CD14-positive monocyte (primary cell): ENCODE data around the gene TADA1. TPM values are rescaled to one million over a fixed set of nuclear protein-coding genes. Genes with fewer than 3 reads are reported as not detected.

Experiments
- DNase-seq, 3 donors: peaks; one replicate each; pipeline ENCODE4 v3.0.0-alpha.2; 2011 to 2022
- H2AFZ ChIP-seq: 2 replicates; pipeline ENCODE4 v1.6.0; 2012; ENCODE audit warnings: mild to moderate bottlenecking, low read depth, low read length, inconsistent platforms; ENCODE audit not compliant: insufficient read depth, poor library complexity, severe bottlenecking
- H3K27ac ChIP-seq, 2 donors: 1 replicate in 1 of 2; 2 replicates in 1 of 2; pipeline ENCODE4 v1.5.1; 2012 to 2013; ENCODE audit warnings: low read length in 2 of 2, control low read depth in 1 of 2, inconsistent platforms in 1 of 2, low read depth in 1 of 2, mild to moderate bottlenecking in 1 of 2
- H3K27me3 ChIP-seq, 2 donors: one replicate each; pipeline versions ENCODE4 v1.6.0 to v1.6.1; 2011 to 2013; ENCODE audit warnings: low read length in 2 of 2; ENCODE audit not compliant: control insufficient read depth in 2 of 2, insufficient read depth in 2 of 2
- H3K36me3 ChIP-seq, 2 donors: replicated peaks in 1 of 2; 1 replicate in 1 of 2; 2 replicates in 1 of 2; pipeline versions ENCODE4 v1.5.1 to v1.6.1; 2012 to 2013; ENCODE audit warnings: low read length in 2 of 2, control low read depth in 1 of 2, inconsistent platforms in 1 of 2, mild to moderate bottlenecking in 1 of 2; ENCODE audit not compliant: insufficient read depth in 2 of 2, control insufficient read depth in 1 of 2
- H3K4me1 ChIP-seq, 2 donors: 1 replicate in 1 of 2; 2 replicates in 1 of 2; pipeline versions ENCODE4 v1.5.1 to v1.6.1; 2012 to 2013; ENCODE audit warnings: low read length in 2 of 2, control low read depth in 1 of 2, inconsistent platforms in 1 of 2, mild to moderate bottlenecking in 1 of 2, moderate library complexity in 1 of 2; ENCODE audit not compliant: insufficient read depth in 2 of 2, control insufficient read depth in 1 of 2
- H3K4me2 ChIP-seq: replicated peaks from 2 replicates; pipeline ENCODE3; 2012; ENCODE audit warnings: low read length, moderate library complexity, mild to moderate bottlenecking; ENCODE audit not compliant: poor library complexity, severe bottlenecking; ENCODE audit errors: extremely low read depth
- H3K4me3 ChIP-seq, 3 experiments: fragments of 200-600 bp in 1 of 3; sonication (generic) in 1 of 3; replicated peaks in 1 of 3; 1 replicate in 2 of 3; 2 replicates in 1 of 3; pipeline ENCODE4 v1.5.1; 2011 to 2013; ENCODE audit warnings: low read length in 3 of 3, mild to moderate bottlenecking in 3 of 3, control low read depth in 2 of 3, low read depth in 2 of 3, inconsistent platforms in 1 of 3, moderate library complexity in 1 of 3
- H3K79me2 ChIP-seq: 2 replicates; pipeline ENCODE4 v1.6.0; 2012; ENCODE audit warnings: mild to moderate bottlenecking, control low read depth, inconsistent platforms, low read length, moderate library complexity; ENCODE audit not compliant: insufficient read depth
- H3K9ac ChIP-seq: 2 replicates; pipeline ENCODE4 v1.6.0; 2017; ENCODE audit warnings: low read length, mild to moderate bottlenecking; ENCODE audit not compliant: insufficient read depth, poor library complexity, severe bottlenecking
- H3K9me3 ChIP-seq, 2 donors: replicated peaks in 1 of 2; 1 replicate in 1 of 2; 2 replicates in 1 of 2; pipeline versions ENCODE4 v1.5.1 to v1.6.1; 2012 to 2013; ENCODE audit warnings: low read length in 2 of 2, control low read depth in 1 of 2; ENCODE audit not compliant: control insufficient read depth in 1 of 2, insufficient read depth in 1 of 2
- H4K20me1 ChIP-seq: 2 replicates; pipeline ENCODE4 v1.6.0; 2012; ENCODE audit warnings: mild to moderate bottlenecking, low read length, control low read depth, moderate library complexity; ENCODE audit not compliant: insufficient read depth
- H3K27ac Mint-ChIP-seq, 7 donors: one replicate each; pipeline ENCODE4 v1.8.0; 2020; ENCODE audit warnings: mild to moderate bottlenecking in 7 of 7, mixed read lengths in 7 of 7, moderate library complexity in 6 of 7, inconsistent platforms in 2 of 7
- H3K27me3 Mint-ChIP-seq, 3 donors: one replicate each; pipeline ENCODE4 v1.8.0; 2021 to 2022; ENCODE audit warnings: low read depth in 3 of 3, mild to moderate bottlenecking in 3 of 3, mixed read lengths in 3 of 3, moderate library complexity in 3 of 3, inconsistent platforms in 1 of 3
- H3K36me3 Mint-ChIP-seq, 2 donors: one replicate each; pipeline ENCODE4 v1.8.0; 2020; ENCODE audit warnings: mixed read lengths in 2 of 2, inconsistent platforms in 1 of 2, mild to moderate bottlenecking in 1 of 2
- H3K4me1 Mint-ChIP-seq: one replicate; pipeline ENCODE4 v1.8.0; 2020; ENCODE audit warnings: mild to moderate bottlenecking, mixed read lengths
- H3K4me3 Mint-ChIP-seq, 2 donors: one replicate each; pipeline ENCODE4 v1.8.0; 2020; ENCODE audit warnings: mild to moderate bottlenecking in 2 of 2, mixed read lengths in 2 of 2, moderate library complexity in 1 of 2
- H3K9me3 Mint-ChIP-seq, 7 donors: one replicate each; pipeline ENCODE4 v1.8.0; 2020 to 2022; ENCODE audit warnings: mixed read lengths in 7 of 7, mild to moderate bottlenecking in 6 of 7, moderate library complexity in 6 of 7, inconsistent platforms in 2 of 7
- WGBS: methylation state at CpG from one replicate; pipeline ENCODE4 v1.1.5; 2013; ENCODE audit warnings: missing lambda C conversion rate; ENCODE audit not compliant: insufficient coverage; 5-methylcytosine and 5-hydroxymethylcytosine counted together
- intact Hi-C, 2 donors: fragments of 100-400 bp; cut with micrococcal nuclease; formaldehyde crosslinking; loops; one replicate each; pipeline versions ENCODE4 v1.15.0 to v1.15.1; 2023
- polyA plus RNA-seq, 3 donors: library from polyadenylated mRNA; depleted of rRNA in 1 of 3; unstranded in 2 of 3; stranded (reverse) in 1 of 3; fragments of 300-500 nt in 2 of 3; fragments of >200 nt in 1 of 3; fragmentation: Illumina TruSeq in 2 of 3; gene quantifications; 1 replicate in 2 of 3; 2 replicates in 1 of 3; pipeline ENCODE4 v1.2.3, GENCODE V29; 2012 to 2021
- TF ChIP-seq, protein P1 (sequence below): fragments of 200-600 bp; IDR thresholded peaks from one replicate; pipeline ENCODE4 v1.8.0; 2022; ENCODE audit warnings: antibody characterized with exemption, mild to moderate bottlenecking

The TADA1 gene
- polyA plus RNA-seq, 3 donors, result 6.4 to 8.0 (median 7.9) TPM

DNA sequence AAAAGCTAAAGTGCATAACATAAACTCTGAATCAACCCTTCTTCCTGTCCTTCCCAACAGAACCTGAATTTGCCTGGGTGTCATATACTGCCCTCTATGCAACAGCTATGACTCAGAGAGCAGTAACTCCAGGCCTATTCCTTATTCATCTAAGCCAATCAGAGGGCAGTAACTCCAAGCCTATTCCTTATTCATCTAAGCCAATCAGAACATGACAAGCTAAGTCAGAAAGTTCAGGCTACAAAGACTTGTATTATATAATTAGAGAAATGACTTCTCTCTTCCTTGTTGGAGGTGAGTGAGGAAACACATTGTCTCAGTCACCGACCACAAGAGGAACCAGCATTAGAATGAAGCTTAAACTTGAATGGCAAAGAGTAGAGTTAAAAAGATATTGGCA lies 26.2 kb upstream of the TADA1 start:
- Histone ChIP-seq H3K79me2 (no peaks in the 10 kb centered on the region), H3K27ac (peak overlapping the region in 1 of 2 donors; percentile 64), H3K4me1 (peaks cover 21 to 28% of the 10 kb centered on the region in 2 donors), H3K27me3 (no peaks in the 10 kb centered on the region), H2AFZ (no peak overlapping the region), H3K9me3 (peaks cover 11% of the 10 kb centered on the region in 2 donors), H3K4me2 (peak overlapping the region; percentile 28), H3K4me3 (no peak overlapping the region), H4K20me1 (no peaks in the 10 kb centered on the region), H3K9ac (no peak overlapping the region), H3K36me3 (no peaks in the 10 kb centered on the region)
- Mint-ChIP-seq H3K9me3 (peaks cover 8 to 18% (median 12%) of the 10 kb centered on the region in 7 donors), H3K4me3 (peak overlapping the region in 1 of 2 donors; percentile 30), H3K27ac (peak overlapping the region; percentile 72 to 90 (median 86)), H3K27me3 (peaks cover 0 to 1% (median 1%) of the 10 kb centered on the region in 3 donors), H3K4me1 (peaks cover 28% of the 10 kb centered on the region), H3K36me3 (peaks cover 0 to 3% of the 10 kb centered on the region in 2 donors)
- peak; percentile 81 to 95 (median 95) for DNase-seq
- WGBS, result no CpG with 5 or more reads among the region's 1 CpG
- TF ChIP-seq, protein P1, sequence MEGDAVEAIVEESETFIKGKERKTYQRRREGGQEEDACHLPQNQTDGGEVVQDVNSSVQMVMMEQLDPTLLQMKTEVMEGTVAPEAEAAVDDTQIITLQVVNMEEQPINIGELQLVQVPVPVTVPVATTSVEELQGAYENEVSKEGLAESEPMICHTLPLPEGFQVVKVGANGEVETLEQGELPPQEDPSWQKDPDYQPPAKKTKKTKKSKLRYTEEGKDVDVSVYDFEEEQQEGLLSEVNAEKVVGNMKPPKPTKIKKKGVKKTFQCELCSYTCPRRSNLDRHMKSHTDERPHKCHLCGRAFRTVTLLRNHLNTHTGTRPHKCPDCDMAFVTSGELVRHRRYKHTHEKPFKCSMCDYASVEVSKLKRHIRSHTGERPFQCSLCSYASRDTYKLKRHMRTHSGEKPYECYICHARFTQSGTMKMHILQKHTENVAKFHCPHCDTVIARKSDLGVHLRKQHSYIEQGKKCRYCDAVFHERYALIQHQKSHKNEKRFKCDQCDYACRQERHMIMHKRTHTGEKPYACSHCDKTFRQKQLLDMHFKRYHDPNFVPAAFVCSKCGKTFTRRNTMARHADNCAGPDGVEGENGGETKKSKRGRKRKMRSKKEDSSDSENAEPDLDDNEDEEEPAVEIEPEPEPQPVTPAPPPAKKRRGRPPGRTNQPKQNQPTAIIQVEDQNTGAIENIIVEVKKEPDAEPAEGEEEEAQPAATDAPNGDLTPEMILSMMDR, result no peak
- intact Hi-C loops, result no loop called here

DNA sequence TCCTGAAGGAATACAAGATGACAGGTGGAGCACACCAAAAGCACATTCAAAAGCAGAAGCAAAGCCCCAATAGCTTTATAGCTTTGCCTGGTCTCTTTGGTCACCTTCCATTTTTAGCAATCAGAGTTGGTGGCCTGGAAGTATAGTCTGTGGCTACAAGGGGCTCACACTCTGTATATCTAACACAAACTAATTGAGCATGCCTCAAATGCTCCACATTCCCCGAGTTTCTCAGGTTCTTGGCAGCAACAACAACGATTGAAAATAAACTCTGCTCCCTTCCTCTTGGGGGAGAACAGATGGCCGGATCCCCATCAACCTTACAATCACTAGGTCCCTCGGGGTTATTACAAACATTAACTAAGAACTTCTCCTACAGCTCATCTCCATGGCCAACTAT lies 24.9 kb upstream of the TADA1 start:
- H3K27ac Mint-ChIP-seq, result peak overlapping the region in 4 of 7 donors; percentile 72 to 90 (median 83)
- H3K4me3 Mint-ChIP-seq, result no peak overlapping the region
- no peaks in the 10 kb centered on the region for H3K36me3 ChIP-seq
- whole genome bisulfite sequencing, result 57% methylated on average over 3 of the region's 4 CpGs
- H3K9me3 Mint-ChIP-seq, result peaks cover 11 to 22% (median 16%) of the 10 kb centered on the region in 7 donors
- peak overlapping the region in 1 of 2 donors; percentile 64 for H3K27ac ChIP-seq
- intact Hi-C loops, result no loop called here
- peaks cover 21 to 28% of the 10 kb centered on the region in 2 donors for H3K4me1 ChIP-seq
- no peak for DNase-seq
- H3K4me2 ChIP-seq, result no peak overlapping the region
- peaks cover 0 to 2% (median 1%) of the 10 kb centered on the region in 3 donors for H3K27me3 Mint-ChIP-seq
- H4K20me1 ChIP-seq, result no peaks in the 10 kb centered on the region
- H3K9me3 ChIP-seq, result peaks cover 12 to 13% of the 10 kb centered on the region in 2 donors
- TF ChIP-seq, protein P1, result no peak
- peaks cover 0 to 3% of the 10 kb centered on the region in 2 donors for H3K36me3 Mint-ChIP-seq
- H3K9ac ChIP-seq, result no peak overlapping the region
- H3K27me3 ChIP-seq, result no peaks in the 10 kb centered on the region
- H3K4me3 ChIP-seq, result no peak overlapping the region
- H3K79me2 ChIP-seq, result no peaks in the 10 kb centered on the region
- H3K4me1 Mint-ChIP-seq, result peaks cover 28% of the 10 kb centered on the region
- H2AFZ ChIP-seq, result no peak overlapping the region
